ENCODE results near the gene SYNJ2.

DNA sequence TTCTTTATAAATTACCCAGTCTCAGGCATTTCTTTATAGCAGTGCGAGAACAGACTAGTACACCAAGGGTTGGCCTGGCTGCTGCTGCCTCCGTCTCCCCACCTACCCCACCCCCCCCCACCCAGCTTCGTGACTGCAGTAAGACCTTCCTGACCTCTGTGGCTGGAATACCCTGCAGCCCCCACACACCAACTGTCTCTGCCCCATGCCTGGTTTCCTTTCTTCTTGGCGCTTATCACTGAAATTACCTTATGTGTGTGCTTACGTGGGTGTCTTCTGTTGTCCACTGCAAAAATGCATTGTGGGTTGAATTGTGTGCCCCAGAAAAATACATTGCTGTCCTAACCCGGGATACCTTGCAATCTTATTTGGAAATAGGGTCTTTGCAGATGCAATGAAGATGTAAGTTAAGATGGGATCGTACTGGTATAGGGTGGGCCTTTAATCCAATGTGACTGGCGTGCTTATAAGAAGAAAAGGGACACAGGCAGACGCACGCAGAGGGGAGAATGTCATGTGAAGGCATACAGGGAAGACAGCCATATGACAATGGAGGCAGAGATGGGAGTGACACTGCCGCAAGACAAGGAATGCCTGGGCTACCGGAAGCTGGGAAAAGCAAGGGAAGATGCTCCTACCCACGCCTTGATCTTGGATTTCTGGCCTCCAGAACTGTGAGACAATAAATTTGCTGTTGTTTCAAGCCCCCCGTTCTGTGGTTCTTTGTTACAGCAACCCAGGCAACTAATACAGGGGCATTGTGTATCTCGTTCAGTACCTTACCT is 15.4 kb downstream of the SYNJ2 start:
- TF ChIP-seq, protein P1, sequence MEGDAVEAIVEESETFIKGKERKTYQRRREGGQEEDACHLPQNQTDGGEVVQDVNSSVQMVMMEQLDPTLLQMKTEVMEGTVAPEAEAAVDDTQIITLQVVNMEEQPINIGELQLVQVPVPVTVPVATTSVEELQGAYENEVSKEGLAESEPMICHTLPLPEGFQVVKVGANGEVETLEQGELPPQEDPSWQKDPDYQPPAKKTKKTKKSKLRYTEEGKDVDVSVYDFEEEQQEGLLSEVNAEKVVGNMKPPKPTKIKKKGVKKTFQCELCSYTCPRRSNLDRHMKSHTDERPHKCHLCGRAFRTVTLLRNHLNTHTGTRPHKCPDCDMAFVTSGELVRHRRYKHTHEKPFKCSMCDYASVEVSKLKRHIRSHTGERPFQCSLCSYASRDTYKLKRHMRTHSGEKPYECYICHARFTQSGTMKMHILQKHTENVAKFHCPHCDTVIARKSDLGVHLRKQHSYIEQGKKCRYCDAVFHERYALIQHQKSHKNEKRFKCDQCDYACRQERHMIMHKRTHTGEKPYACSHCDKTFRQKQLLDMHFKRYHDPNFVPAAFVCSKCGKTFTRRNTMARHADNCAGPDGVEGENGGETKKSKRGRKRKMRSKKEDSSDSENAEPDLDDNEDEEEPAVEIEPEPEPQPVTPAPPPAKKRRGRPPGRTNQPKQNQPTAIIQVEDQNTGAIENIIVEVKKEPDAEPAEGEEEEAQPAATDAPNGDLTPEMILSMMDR (IDR thresholded peaks at IDR 0.05; ENCODE audit: borderline replicate concordance, extremely low read depth, low read length, poor library complexity, severe bottlenecking) = no peak
- TF ChIP-seq EZH2 (IDR thresholded peaks at IDR 0.05; ENCODE audit: borderline replicate concordance, low read depth, low read length, severe bottlenecking) = no peak
